Measurements from ENCODE around the gene TMEM266.

DNA sequence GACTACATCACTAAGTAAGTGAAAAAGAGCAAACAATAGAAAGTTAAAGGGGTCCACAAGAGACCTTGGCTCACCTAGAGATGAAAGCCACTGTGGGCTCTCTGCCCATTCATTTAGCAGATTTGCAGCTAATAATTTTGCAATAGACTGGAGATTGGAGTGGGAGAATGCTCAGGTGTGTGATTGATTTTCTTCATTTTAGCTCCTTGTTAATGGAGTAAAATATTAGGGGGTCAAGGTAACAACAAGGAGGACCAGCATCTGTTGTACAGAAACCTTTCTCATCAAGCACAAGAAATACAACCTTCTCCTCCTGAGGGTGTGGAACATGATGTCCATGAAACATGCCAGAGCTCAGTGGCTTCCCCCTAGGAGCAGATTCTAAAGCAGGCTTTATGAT is 63.2 kb downstream of the TMEM266 start:
- TF ChIP-seq, protein P1, sequence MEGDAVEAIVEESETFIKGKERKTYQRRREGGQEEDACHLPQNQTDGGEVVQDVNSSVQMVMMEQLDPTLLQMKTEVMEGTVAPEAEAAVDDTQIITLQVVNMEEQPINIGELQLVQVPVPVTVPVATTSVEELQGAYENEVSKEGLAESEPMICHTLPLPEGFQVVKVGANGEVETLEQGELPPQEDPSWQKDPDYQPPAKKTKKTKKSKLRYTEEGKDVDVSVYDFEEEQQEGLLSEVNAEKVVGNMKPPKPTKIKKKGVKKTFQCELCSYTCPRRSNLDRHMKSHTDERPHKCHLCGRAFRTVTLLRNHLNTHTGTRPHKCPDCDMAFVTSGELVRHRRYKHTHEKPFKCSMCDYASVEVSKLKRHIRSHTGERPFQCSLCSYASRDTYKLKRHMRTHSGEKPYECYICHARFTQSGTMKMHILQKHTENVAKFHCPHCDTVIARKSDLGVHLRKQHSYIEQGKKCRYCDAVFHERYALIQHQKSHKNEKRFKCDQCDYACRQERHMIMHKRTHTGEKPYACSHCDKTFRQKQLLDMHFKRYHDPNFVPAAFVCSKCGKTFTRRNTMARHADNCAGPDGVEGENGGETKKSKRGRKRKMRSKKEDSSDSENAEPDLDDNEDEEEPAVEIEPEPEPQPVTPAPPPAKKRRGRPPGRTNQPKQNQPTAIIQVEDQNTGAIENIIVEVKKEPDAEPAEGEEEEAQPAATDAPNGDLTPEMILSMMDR (IDR thresholded peaks at IDR 0.05; ENCODE audit: low read length): no peak
- no peak for TF ChIP-seq EZH2 (optimal IDR thresholded peaks at IDR 0.05; ENCODE audit: low read depth, low read length)
- no peak for TF ChIP-seq EZH2phosphoT487 (IDR thresholded peaks at IDR 0.05; ENCODE audit: low read length)

All from MM.1S (cell line).